Measurements from ENCODE around the gene THSD7A. TPM values are rescaled to one million over a fixed set of nuclear protein-coding genes. Genes with fewer than 3 reads are reported as not detected.
"Not testable (repeated sequence)": the region's sequence is repeated elsewhere in the genome, so short reads cannot be mapped to it uniquely, and the experiment has no call there.

Gene THSD7A
- total RNA-seq, 2 experiments from 2014 or later = not detected

DNA sequence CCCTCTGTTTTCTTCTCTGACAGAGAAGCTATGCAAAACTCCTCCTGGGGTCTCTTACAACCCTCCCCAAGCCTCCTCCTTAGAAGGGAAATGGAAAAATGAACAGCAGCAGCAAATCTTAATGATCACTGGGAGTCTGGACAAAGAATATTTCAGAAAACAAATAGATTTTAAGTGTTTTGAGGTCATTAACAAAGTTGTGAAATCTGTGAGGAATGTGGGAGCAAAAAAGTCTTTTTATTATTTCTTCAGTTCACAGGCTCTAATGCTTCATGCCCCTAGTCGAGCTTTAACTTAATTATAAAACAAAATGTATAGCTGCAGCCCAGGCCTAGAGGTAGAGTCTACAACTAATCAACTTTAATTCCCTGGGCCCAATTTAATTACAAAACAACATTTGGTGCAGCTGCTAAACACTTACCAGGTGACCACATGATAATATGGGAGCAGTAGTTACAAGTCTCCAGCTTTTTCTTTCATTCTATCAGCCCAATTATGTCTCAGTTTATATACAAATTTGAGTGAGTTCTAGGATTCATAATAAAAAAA, 293.2 kb downstream of the THSD7A start:
- ChIA-PET CTCF (interaction anchor here (0.7 kb wide), 1 partner anchor 10 kb away, joined by 3 read pairs; no protein-coding TSS in a partner anchor), POLR2A (no interaction called here)

DNA sequence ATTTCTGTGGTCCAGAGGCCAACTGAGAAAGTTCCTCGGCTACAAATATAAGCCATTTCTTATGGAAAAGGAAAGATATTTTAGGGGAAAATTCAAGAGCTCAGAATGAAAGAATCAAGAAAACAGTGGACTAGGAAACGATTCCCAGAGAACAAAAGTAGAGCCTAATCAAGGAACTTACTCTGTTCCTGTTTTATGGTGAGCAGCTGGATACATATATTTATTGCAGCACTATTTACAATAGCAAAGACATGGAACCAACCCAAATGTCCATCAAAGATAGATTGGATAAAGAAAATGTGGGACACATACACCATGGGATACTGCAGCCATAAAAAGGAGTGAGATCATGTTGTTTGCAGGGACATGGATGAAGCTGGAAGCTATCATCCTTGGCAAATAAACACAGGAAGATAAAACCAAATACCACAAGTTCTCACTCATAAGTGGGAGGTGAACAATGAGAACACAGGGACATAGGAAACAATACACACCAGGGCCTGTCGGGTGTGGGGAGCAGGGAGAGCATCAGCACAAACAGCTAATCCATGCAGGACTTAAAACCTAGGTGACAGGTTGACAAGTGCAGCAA, 298.7 kb downstream of the THSD7A start:
- POLR2A ChIA-PET = no interaction called here
- CTCF ChIA-PET = no interaction called here

- CTCF ChIA-PET = no interaction called here
- POLR2A ChIA-PET = no interaction called here
Measured at GRCh38 chr7:11529382-11529781, 302.6 kb downstream of the THSD7A start.

GRCh38 chr7:11527707-11528106, 304.3 kb downstream of the THSD7A start:
- POLR2A ChIA-PET = no interaction called here
- CTCF ChIA-PET = no interaction called here

DNA sequence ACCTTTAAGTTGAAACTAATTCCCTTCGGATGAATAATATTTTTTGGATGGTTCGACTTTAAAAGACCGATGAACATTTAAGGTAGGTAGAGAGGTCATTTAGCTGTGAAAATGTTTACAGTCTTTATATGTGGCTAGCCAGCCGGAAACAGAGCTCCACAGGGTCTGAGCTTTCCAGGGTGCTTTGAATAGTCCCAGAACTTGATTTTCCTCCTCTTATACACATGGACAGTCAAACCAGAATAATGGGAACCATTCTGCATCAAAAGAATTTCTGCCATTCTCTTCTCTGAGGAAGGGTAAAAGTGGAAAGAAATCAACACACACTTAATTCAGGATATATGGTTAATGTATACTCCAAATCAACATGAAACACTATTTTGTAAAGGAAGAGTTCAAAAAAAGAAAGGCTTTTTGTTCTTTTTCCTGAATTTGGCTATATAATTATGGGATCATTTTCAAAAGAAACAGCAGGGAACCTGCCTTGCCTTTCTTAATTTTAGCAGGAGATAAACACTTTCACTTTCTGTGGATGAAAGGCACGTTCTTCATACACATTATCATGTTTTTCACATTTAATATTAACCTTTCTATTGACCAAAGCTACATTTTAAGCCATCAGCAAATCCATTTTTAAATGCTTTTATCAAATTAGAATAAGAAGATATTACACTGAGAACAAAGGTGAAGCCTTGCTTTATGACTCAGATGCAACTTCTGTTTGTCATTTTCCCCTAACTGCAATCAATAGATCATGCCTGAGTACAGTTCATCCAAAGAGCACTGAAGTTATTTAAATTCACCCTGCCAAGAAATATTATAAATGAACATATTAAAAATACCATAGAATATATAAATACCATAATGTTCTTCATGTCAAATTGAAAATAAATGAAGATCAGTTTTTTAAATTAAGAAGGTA, 307.3 kb downstream of the THSD7A start:
- ChIA-PET CTCF (no interaction called here), POLR2A (no interaction called here)

DNA sequence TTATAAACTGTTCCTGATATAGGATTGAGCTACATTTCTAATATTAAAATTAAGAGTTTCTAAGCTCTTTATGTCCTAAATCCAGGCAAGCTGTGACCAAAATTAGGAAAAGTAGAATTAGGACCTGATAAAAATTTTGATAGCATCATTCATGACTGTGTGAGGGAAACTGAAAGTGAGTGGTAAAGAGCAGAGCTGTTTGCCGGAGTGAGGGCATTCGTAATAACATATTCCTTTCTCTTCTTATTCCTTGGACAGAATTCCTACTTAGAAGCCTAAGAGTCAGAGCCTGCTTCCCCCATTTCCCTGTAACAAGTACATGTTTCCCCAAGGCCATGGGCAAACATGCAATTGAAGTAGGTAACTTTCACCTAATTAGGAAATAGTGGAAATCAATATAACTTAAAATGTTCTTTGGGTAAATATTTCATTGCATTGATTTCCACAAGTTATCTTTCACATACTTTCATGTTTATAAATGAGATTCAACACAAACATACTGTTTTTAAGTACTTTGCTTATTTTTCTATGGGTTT, 310.0 kb downstream of the THSD7A start:
- CTCF ChIA-PET, POLR2A ChIA-PET: not testable (repeated sequence)

- POLR2A ChIA-PET = no interaction called here
- CTCF ChIA-PET = no interaction called here
Measured at GRCh38 chr7:11517853-11518252, 314.1 kb downstream of the THSD7A start.

- ChIA-PET POLR2A (no interaction called here), CTCF (no interaction called here)
Measured at GRCh38 chr7:11516328-11516727, 315.7 kb downstream of the THSD7A start.

GRCh38 chr7:11513460-11513859, 318.5 kb downstream of the THSD7A start:
- CTCF ChIA-PET = no interaction called here
- POLR2A ChIA-PET = no interaction called here

DNA sequence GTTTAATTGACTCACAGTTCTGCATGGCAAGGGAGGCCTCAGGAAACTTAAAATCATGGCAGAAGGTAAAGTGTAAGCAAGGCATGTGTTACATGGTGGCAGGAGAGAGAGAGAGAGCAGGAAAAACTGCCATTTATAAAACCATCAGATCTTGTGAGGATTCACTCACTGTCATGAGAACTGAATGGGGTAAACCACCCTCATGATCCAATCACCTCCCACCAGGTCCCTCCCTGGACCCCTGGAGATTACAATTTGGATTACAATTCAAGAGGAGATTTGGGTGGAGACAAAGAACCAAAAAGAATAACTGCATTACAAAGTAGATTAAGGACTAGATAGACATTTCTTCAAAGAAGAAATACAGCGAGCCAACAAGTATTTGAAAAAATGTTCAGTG, 324.1 kb downstream of the THSD7A start:
- POLR2A ChIA-PET = no interaction called here
- CTCF ChIA-PET = no interaction called here

DNA sequence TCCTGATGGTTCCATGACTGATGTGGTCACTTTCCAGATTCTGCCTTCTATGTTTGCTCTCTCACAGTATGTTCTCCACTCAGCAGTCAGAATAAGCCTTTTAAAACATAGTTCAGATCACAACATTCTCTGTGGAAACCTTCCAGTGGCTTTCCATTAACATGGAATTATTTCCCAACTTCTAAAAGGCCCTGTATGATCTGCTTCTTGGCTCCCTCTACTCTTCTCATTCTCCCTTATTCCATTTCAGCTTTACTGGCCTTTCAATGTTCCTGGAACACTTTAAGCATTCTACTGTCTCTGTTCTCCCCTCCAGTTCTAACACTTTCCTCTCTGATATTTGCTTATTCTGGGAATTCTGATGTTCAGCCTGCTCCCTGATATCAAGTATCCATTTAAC, 325.6 kb downstream of the THSD7A start:
- ChIA-PET POLR2A (no interaction called here), CTCF (no interaction called here)

DNA sequence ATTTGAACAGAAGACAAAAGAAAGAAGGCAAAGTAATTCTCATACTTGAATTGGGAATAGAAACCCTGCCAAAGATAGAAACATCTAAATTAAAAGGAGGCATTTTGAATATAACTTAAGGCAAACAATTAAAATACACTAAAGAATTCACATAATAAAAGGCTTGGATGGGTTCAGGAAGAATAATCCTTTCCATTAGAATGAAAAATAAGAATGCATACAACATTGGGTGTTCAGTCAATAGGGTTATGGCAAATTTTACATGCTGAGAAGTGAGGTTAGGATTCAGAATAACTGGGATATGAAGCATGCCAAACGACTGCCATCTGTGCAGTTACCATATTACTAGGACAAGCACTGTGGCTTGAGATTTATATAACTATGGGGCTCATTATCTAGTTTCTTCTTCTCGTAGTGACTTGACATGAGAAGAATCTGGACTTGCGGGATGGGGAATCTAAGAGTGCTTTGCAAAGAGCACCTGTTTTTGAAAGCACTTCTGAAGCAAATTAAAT, 326.5 kb downstream of the THSD7A start:
- CTCF ChIA-PET = no interaction called here
- POLR2A ChIA-PET = no interaction called here

- POLR2A ChIA-PET = no interaction called here
- CTCF ChIA-PET = no interaction called here
Measured at GRCh38 chr7:11492307-11492706, 339.7 kb downstream of the THSD7A start.

GRCh38 chr7:11491811-11492210, 340.2 kb downstream of the THSD7A start:
- ChIA-PET POLR2A (no interaction called here), CTCF (no interaction called here)

- ChIA-PET POLR2A (no interaction called here), CTCF (no interaction called here)
Measured at GRCh38 chr7:11489280-11489679, 342.7 kb downstream of the THSD7A start.

GRCh38 chr7:11486271-11486670, 345.7 kb downstream of the THSD7A start:
- ChIA-PET POLR2A (no interaction called here), CTCF (no interaction called here)

GRCh38 chr7:11485636-11486035, 346.4 kb downstream of the THSD7A start:
- CTCF ChIA-PET = no interaction called here
- POLR2A ChIA-PET = no interaction called here

DNA sequence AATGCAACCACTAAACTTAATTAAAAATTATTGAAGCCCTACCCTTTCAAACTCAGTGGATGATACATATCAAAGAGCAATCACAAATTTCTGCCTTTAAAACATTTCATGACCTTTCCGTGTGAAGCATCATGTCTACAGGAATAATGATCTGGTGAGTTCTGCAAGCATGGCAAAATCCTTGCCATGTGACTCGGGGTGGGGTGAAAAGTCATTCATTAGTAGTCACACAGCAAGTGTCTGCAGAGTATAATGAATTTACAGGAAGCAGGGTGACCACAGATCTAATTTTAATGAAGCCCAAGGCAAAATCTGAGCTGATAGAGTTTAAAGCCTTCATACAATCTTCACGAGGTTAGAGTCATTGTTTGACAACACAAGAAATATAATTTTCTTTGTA, 351.9 kb downstream of the THSD7A start:
- CTCF ChIA-PET = no interaction called here

GRCh38 chr7:11478882-11479281, 353.1 kb downstream of the THSD7A start:
- ChIA-PET POLR2A (no interaction called here), CTCF (no interaction called here)

More for the DNA sequence above, 351.9 kb downstream of the THSD7A start:
- POLR2A ChIA-PET = no interaction called here

DNA sequence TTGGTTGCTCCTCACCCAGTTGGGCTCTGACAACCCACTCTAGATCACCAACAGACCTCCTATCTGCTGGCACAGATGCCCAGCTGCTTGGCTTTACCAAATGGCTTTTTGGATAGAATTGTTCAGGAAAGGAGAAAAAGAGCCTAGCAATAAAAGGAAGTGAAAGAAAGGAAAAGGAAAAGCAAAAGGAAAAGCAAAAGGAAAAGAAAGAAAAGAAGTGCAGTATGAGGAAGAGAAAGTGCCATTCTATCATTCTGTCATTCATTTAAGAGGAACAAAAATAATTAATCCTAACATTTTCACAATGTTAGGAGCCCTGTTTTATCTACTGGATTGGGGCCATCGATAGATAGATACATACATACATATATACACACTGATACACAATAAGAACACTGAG, 353.6 kb downstream of the THSD7A start:
- ChIA-PET CTCF (no interaction called here), POLR2A (no interaction called here)

DNA sequence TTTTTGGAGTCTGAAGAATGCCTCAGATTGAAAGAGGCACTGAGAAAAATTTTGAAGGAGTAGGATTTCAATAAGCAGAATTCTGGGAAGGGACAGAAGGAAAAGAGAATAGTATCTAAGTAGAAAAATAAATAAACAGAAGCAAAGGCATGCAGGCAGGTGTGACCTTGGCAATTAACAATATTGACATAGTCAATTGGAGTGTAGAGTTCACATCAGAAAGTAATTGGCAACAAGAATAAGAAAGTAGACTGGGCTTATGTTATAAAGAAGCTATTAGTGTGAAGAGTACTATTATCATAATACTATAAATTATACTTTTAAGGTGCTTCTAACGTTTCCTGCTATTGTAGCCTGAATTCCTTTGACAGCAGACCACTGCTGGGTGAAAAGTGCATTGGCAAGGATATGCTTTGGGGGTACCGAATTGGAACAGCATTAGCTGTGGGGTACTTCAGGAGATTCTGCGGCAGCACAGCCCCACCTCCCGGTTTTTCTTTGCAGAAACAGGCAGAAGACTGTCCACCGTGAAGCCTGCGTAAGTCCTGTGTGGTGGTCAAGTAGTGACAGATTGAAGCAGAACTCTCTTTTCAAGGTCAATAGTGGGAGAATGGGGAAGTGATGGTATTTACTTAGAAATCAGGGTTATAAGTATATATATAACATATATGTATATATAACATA, 357.0 kb downstream of the THSD7A start:
- ChIA-PET POLR2A (no interaction called here), CTCF (no interaction called here)
